Esophagus muscularis mucosa (tissue), 4 donors: Measurements from ENCODE around the gene DTD2. TPM values are rescaled to one million over a fixed set of nuclear protein-coding genes. Genes with fewer than 3 reads are reported as not detected.
"Not testable (repeated sequence)": the region's sequence is repeated elsewhere in the genome, so short reads cannot be mapped to it uniquely, and the experiment has no call there.

Experiments
- DNase-seq: peaks from one replicate; pipeline ENCODE4 v3.0.0-alpha.2; 2017; ENCODE audit errors: extremely low spot score
- H3K27ac ChIP-seq, 4 donors: fragments of 200-600 bp; sonication (generic); replicated peaks in 1 of 4; 1 replicate in 3 of 4; 2 replicates in 1 of 4; pipeline ENCODE4 v1.5.1; 2016 to 2019; ENCODE audit warnings: mild to moderate bottlenecking in 1 of 4
- H3K27me3 ChIP-seq, 4 donors: fragments of 200-600 bp; sonication (generic); one replicate each; pipeline versions ENCODE4 v1.5.1 to v1.6.0; 2016 to 2019
- H3K36me3 ChIP-seq, 4 donors: fragments of 200-600 bp; sonication (generic); one replicate each; pipeline ENCODE4 v1.5.1; 2016 to 2019
- H3K4me1 ChIP-seq, 4 donors: fragments of 200-600 bp; sonication (generic); one replicate each; pipeline ENCODE4 v1.5.1; 2016 to 2019
- H3K4me3 ChIP-seq, 4 donors: fragments of 200-600 bp; sonication (generic); 1 replicate in 2 of 4; 2 replicates in 2 of 4; pipeline ENCODE4 v1.5.1; 2016 to 2019; ENCODE audit warnings: mild to moderate bottlenecking in 4 of 4, moderate library complexity in 1 of 4
- H3K9me3 ChIP-seq, 4 donors: fragments of 200-600 bp; sonication (generic); 1 replicate in 3 of 4; 2 replicates in 1 of 4; pipeline ENCODE4 v1.5.1; 2016 to 2019
- EP300 ChIP-seq: sonication (generic); formaldehyde crosslinking; IDR thresholded peaks from one replicate; pipeline ENCODE4 v1.6.1; 2017; ENCODE audit warnings: antibody characterized with exemption
- POLR2A ChIP-seq: fragments of 450-650 bp; IDR thresholded peaks from one replicate; pipeline ENCODE4 v1.6.1; 2017; ENCODE audit warnings: antibody characterized with exemption, moderate library complexity, mild to moderate bottlenecking, low read depth
- POLR2AphosphoS5 ChIP-seq, 2 donors: sonication (generic); formaldehyde crosslinking; IDR thresholded peaks; one replicate each; pipeline ENCODE4 v1.6.1; 2017; ENCODE audit warnings: antibody characterized with exemption in 2 of 2
- WGBS: methylation state at CpG from one replicate; pipeline ENCODE4 v1.1.5; 2018; 5-methylcytosine and 5-hydroxymethylcytosine counted together
- intact Hi-C: fragments of 100-400 bp; cut with DNase I; formaldehyde crosslinking; loops from one replicate; pipeline ENCODE4 v1.15.1; 2023
- total RNA-seq, 4 donors: library from RNA; depleted of rRNA; stranded (reverse); fragments of >200 nt; gene quantifications; one replicate each; pipeline versions ENCODE4 v1.1.0 to v1.2.1, GENCODE V29; 2016
- TF ChIP-seq, protein P1 (sequence below), 3 experiments: fragments of 200-600 bp in 2 of 3; fragments of 450-650 bp in 1 of 3; sonication (generic) in 2 of 3; IDR thresholded peaks; one replicate each; pipeline ENCODE4 v1.5.1; 2017 to 2019; ENCODE audit warnings: antibody characterized with exemption in 3 of 3, mild to moderate bottlenecking in 2 of 3, moderate library complexity in 1 of 3

The DTD2 gene
- total RNA-seq, 4 donors from 2014 or later: 27.8 to 41.1 (median 32.2) TPM

DNA sequence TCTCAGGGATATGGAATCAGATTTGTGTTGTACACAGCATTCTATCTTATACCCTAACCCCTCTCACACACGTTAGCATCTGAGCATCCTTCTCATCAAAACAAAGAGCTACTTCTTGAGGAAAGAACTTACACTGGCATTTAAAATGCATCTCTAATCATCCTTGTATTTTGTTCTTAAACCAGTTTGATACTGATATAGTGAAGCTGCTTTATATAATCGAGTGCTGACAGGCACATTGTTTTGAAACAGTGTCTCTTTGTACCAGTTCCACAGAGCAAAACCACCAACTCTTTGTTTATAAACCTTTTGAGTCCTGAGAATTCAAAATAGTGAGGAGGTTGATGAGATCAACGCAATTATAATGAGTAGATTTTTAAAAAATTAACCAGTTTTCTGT is 21.7 kb upstream of the DTD2 start:
- Histone ChIP-seq H3K9me3 (no peaks in the 10 kb centered on the region), H3K4me1 (peaks cover 0 to 8% (median 3%) of the 10 kb centered on the region in 4 donors), H3K4me3 (no peak overlapping the region), H3K27ac (no peak overlapping the region), H3K36me3 (no peaks in the 10 kb centered on the region), H3K27me3 (no peaks in the 10 kb centered on the region)
- no peak for TF ChIP-seq POLR2A
- TF ChIP-seq, protein P1, sequence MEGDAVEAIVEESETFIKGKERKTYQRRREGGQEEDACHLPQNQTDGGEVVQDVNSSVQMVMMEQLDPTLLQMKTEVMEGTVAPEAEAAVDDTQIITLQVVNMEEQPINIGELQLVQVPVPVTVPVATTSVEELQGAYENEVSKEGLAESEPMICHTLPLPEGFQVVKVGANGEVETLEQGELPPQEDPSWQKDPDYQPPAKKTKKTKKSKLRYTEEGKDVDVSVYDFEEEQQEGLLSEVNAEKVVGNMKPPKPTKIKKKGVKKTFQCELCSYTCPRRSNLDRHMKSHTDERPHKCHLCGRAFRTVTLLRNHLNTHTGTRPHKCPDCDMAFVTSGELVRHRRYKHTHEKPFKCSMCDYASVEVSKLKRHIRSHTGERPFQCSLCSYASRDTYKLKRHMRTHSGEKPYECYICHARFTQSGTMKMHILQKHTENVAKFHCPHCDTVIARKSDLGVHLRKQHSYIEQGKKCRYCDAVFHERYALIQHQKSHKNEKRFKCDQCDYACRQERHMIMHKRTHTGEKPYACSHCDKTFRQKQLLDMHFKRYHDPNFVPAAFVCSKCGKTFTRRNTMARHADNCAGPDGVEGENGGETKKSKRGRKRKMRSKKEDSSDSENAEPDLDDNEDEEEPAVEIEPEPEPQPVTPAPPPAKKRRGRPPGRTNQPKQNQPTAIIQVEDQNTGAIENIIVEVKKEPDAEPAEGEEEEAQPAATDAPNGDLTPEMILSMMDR (IDR thresholded peaks at IDR 0.05): no peak
- TF ChIP-seq POLR2AphosphoS5 (IDR thresholded peaks at IDR 0.05): no peak
- no peak for TF ChIP-seq EP300
- intact Hi-C loops: no loop called here
- WGBS: 60% methylated on average over 3 of the region's 3 CpGs
- DNase-seq: no peak

DNA sequence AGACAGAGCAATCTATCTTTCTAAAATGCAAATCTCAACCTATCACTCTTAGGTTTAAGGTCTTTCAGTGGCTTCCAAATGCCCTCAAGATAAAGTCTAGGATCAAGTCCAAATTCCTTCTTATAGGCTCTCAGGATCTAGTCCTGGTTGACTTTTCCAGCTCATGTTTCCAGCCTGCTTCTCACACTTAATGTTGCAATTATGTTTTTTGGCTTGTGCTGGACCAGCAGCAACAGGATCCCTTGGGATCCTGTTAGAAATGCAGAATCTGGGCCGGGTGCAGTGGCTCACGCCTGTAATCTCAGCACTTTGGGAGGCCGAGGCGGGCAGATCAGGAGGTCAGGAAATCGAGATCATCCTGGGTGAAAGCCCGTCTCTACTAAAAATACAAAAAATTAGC is 19.9 kb upstream of the DTD2 start:
- H3K27ac ChIP-seq: no peak overlapping the region
- no peaks in the 10 kb centered on the region for H3K9me3 ChIP-seq
- no peaks in the 10 kb centered on the region for H3K36me3 ChIP-seq
- WGBS: 98% methylated on average over 6 of the region's 6 CpGs
- no peak for DNase-seq
- intact Hi-C loops: no loop called here
- no peaks in the 10 kb centered on the region for H3K27me3 ChIP-seq
- H3K4me1 ChIP-seq: peaks cover 0 to 8% (median 3%) of the 10 kb centered on the region in 4 donors
- TF ChIP-seq, protein P1 (IDR thresholded peaks at IDR 0.05): no peak
- TF ChIP-seq POLR2AphosphoS5 (IDR thresholded peaks at IDR 0.05) (no peak), EP300 (no peak), POLR2A (no peak)
- no peak overlapping the region for H3K4me3 ChIP-seq

DNA sequence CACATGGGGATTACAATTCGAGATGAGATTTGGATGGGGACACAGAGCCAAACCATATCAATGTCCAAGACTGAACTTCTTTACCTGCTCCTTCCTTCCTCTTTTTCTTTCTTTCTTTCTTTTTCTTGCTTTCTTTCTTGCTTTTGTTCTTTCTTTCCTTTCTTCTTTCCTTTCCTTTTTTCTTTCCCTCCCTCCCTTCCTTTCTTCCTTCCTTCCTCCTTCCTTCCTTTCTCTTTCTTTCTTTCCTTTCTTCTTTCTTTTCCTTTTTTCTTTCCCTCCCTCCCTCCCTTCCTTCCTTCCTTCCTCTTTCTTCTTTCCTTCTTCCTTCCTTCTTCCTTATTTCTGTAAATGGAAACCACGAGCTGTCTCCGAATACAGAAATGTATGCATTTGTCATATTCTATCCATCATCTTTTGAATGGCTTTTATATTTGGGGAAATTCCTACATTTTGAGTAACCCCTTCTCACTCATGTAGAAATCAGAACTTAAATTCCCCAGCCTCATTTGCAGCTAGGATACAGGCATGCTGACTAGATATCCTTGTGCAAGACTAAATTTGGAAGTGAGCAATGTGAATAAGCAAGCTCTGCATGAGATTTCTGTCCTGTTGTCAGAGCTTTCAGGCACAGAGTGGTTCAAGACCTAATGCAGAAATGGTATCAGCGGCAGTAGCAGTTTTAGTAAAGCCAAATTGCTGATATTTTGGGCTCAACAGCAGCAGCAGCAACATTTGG is 19.0 kb upstream of the DTD2 start:
- Histone ChIP-seq H3K36me3 (no peaks in the 10 kb centered on the region), H3K27me3 (no peaks in the 10 kb centered on the region), H3K4me3 (no peak overlapping the region), H3K9me3 (no peaks in the 10 kb centered on the region), H3K4me1 (peaks cover 0 to 8% (median 3%) of the 10 kb centered on the region in 4 donors), H3K27ac (no peak overlapping the region)
- WGBS: 85% methylated on average over 4 of the region's 4 CpGs
- intact Hi-C loops: no loop called here
- TF ChIP-seq POLR2AphosphoS5 (IDR thresholded peaks at IDR 0.05): no peak
- no peak for TF ChIP-seq POLR2A
- TF ChIP-seq, protein P1 (IDR thresholded peaks at IDR 0.05): no peak
- TF ChIP-seq EP300: no peak
- no peak for DNase-seq

DNA sequence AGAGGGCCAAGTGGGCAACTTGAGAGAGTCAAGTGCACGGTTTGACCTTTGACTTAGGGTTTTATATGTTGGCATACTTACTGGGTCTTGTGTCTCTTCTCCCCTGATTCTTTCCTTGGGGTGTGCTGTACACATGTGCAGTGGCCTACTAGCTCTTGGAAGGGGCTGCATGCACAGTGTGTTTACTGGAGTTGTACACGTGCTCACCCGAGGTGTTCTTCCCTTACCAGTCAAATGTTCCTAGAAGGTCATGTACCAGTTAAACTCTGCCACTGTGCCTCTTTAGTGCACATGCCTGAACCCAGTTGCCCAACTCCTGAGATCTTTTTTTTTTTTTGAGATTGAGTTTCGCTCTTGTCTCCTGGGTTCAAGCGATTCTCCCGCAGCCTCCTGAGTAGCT is 9.2 kb upstream of the DTD2 start:
- no peaks in the 10 kb centered on the region for H3K9me3 ChIP-seq
- TF ChIP-seq POLR2A: no peak
- TF ChIP-seq, protein P1 (IDR thresholded peaks at IDR 0.05): no peak
- TF ChIP-seq POLR2AphosphoS5 (IDR thresholded peaks at IDR 0.05): no peak
- WGBS: 94% methylated on average over 6 of the region's 6 CpGs
- H3K4me3 ChIP-seq: no peak overlapping the region
- no peak overlapping the region for H3K27ac ChIP-seq
- H3K36me3 ChIP-seq: no peaks in the 10 kb centered on the region
- H3K27me3 ChIP-seq: no peaks in the 10 kb centered on the region
- no peak for DNase-seq
- intact Hi-C loops: no loop called here
- peaks cover 0 to 10% (median 5%) of the 10 kb centered on the region in 4 donors for H3K4me1 ChIP-seq

DNA sequence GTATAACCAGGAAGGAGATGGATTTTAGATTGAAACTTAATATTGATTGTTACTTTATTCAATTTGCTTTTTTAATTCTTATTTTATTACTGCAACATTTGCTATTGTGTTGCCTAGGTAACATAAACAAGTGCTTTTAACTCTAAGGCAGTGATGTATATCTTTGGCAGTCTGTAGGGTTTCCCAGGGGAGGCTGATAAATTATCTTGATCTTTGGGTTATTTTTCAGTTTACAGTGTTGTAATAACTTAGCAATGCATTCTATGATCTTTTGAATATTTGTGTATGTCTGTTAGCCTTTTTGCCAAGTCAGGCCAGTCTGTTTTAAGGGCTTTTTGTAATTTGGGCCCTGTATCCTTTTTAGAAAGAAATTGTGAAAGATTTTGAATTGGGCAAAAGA is 7.8 kb upstream of the DTD2 start:
- no peaks in the 10 kb centered on the region for H3K36me3 ChIP-seq
- no peak overlapping the region for H3K27ac ChIP-seq
- no peak overlapping the region for H3K4me3 ChIP-seq
- H3K27me3 ChIP-seq: no peaks in the 10 kb centered on the region
- TF ChIP-seq EP300 (no peak), POLR2AphosphoS5 (IDR thresholded peaks at IDR 0.05) (no peak), POLR2A (no peak)
- TF ChIP-seq, protein P1 (IDR thresholded peaks at IDR 0.05): no peak
- intact Hi-C loops: no loop called here
- peaks cover 0 to 10% (median 5%) of the 10 kb centered on the region in 4 donors for H3K4me1 ChIP-seq
- no peak for DNase-seq
- no peaks in the 10 kb centered on the region for H3K9me3 ChIP-seq

DNA sequence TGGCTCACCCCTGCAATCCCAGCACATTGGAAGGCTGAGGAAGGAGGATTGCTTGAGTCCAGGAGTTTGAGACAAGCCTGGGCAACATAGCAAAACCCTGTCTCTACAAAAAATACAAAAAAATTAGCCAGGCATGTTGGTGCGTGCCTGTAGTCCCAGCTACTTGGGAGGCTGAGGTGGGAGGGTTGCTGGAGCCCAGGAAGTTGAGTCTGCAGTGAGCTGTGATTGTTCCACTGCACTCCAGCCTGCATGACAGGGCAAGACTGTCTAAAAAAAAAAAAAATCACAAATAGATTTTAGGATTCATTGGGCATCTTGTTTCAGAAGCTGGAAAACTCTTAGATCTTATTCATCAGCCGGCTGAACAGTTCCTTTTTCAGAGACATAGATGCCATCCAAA is 5.1 kb upstream of the DTD2 start:
- H3K9me3 ChIP-seq, H3K27me3 ChIP-seq, H3K4me3 ChIP-seq, DNase-seq, intact Hi-C loops, H3K27ac ChIP-seq, H3K36me3 ChIP-seq: not testable (repeated sequence)
- peaks cover 5 to 11% (median 10%) of the 10 kb centered on the region in 4 donors for H3K4me1 ChIP-seq
- WGBS: 84% methylated on average over 2 of the region's 2 CpGs
